H1 (cell line): ENCODE data around the gene HTR3D. TPM values are rescaled to one million over a fixed set of nuclear protein-coding genes. Genes with fewer than 3 reads are reported as not detected.

Source experiments
- CTCF ChIA-PET: fragments of 300-600 bp; sonication (Branson Sonifier 250); formaldehyde crosslinking; loops from one replicate; lab custom pipeline; 2021; ENCODE audit not compliant: partially characterized antibody; lab: Charles Lee
- POLR2A ChIA-PET: fragments of 300-600 bp; sonication (Branson Sonifier 250); formaldehyde crosslinking; loops from one replicate; lab custom pipeline; 2021; ENCODE audit warnings: inconsistent platforms; ENCODE audit not compliant: partially characterized antibody; lab: Charles Lee
- DNase-seq, 2 experiments: peaks; one replicate each; pipeline versions ENCODE4 v3.0.0 to v3.0.0-alpha.2; 2010 to 2022; ENCODE audit warnings: low spot score in 2 of 2, low read depth in 1 of 2, mixed read lengths in 1 of 2
- FAIRE-seq: peaks from 2 replicates; lab custom pipeline; 2011; peaks lifted over from hg19 to GRCh38; lab: Jason Lieb, UNC
- H2AFZ ChIP-seq: 2 replicates; pipeline ENCODE4 v1.8.1; 2012; ENCODE audit warnings: low read length, inconsistent platforms
- H2AK5ac ChIP-seq: 2 replicates; pipeline ENCODE4 v1.6.1; 2013; ENCODE audit warnings: low read depth, low read length
- H2BK120ac ChIP-seq: replicated peaks from 2 replicates; pipeline ENCODE3; 2013; ENCODE audit warnings: low read depth, low read length, inconsistent platforms
- H2BK12ac ChIP-seq: 2 replicates; pipeline ENCODE4 v1.6.1; 2013; ENCODE audit warnings: low read depth, low read length
- H2BK15ac ChIP-seq: 2 replicates; pipeline ENCODE4 v1.6.1; 2013; ENCODE audit warnings: low read length
- H2BK20ac ChIP-seq: 2 replicates; pipeline ENCODE4 v1.6.1; 2013; ENCODE audit warnings: low read length
- H2BK5ac ChIP-seq: 2 replicates; pipeline ENCODE4 v1.6.1; 2013; ENCODE audit warnings: low read depth, low read length
- H3K14ac ChIP-seq: 2 replicates; pipeline ENCODE4 v1.6.1; 2013; ENCODE audit warnings: inconsistent platforms; ENCODE audit not compliant: insufficient read length
- H3K18ac ChIP-seq: 2 replicates; pipeline ENCODE4 v1.6.1; 2013; ENCODE audit warnings: low read length; ENCODE audit errors: extremely low read depth
- H3K23ac ChIP-seq: 2 replicates; pipeline ENCODE4 v1.6.1; 2013; ENCODE audit warnings: inconsistent platforms; ENCODE audit not compliant: insufficient read length
- H3K23me2 ChIP-seq: 2 replicates; pipeline ENCODE4 v1.6.1; 2013; ENCODE audit warnings: low read depth, low read length
- H3K27ac ChIP-seq: 2 replicates; pipeline ENCODE4 v1.6.1; 2011; ENCODE audit warnings: low read depth, low read length, inconsistent platforms
- H3K27me3 ChIP-seq, 4 experiments: replicated peaks in 1 of 4; 1 replicate in 1 of 4; 2 replicates in 3 of 4; pipeline versions ENCODE4 v1.6.1 to v1.8.1; 2011 to 2013; ENCODE audit warnings: low read length in 3 of 4, mild to moderate bottlenecking in 3 of 4, inconsistent platforms in 2 of 4, mixed read lengths in 2 of 4, moderate library complexity in 1 of 4; ENCODE audit not compliant: control insufficient read depth in 3 of 4, insufficient read depth in 3 of 4; ENCODE audit errors: extremely low read depth in 1 of 4
- H3K36me3 ChIP-seq, 4 experiments: 2 replicates each; pipeline versions ENCODE4 v1.6.1 to v1.8.1; 2011 to 2013; ENCODE audit warnings: mild to moderate bottlenecking in 4 of 4, low read length in 3 of 4, moderate library complexity in 2 of 4, control low read depth in 1 of 4, inconsistent platforms in 1 of 4; ENCODE audit not compliant: insufficient read depth in 4 of 4, control insufficient read depth in 2 of 4
- H3K4ac ChIP-seq: replicated peaks from 2 replicates; pipeline ENCODE3; 2013; ENCODE audit warnings: low read length, low read depth, mixed read lengths, inconsistent platforms; ENCODE audit not compliant: insufficient read length
- H3K4me1 ChIP-seq, 4 experiments: replicated peaks in 1 of 4; 1 replicate in 1 of 4; 2 replicates in 3 of 4; pipeline versions ENCODE4 v1.6.1 to v1.8.1; 2011 to 2013; ENCODE audit warnings: low read length in 3 of 4, inconsistent platforms in 2 of 4, mixed read lengths in 1 of 4; ENCODE audit not compliant: insufficient read depth in 4 of 4, control insufficient read depth in 3 of 4
- H3K4me2 ChIP-seq, 2 experiments: 2 replicates each; pipeline versions ENCODE4 v1.6.1 to v1.8.1; 2011 to 2013; ENCODE audit warnings: low read depth in 2 of 2, low read length in 2 of 2, control low read depth in 1 of 2, inconsistent platforms in 1 of 2, mild to moderate bottlenecking in 1 of 2; ENCODE audit not compliant: insufficient read depth in 1 of 2
- H3K4me3 ChIP-seq, 4 experiments: fragments of 200-600, 300-600 bp in 1 of 4; sonication (generic), shearing (Covaris generic), sonication (Bioruptor Twin) in 1 of 4; 2 replicates each; pipeline versions ENCODE4 v1.5.1 to v1.8.1; 2011 to 2016; ENCODE audit warnings: low read length in 4 of 4, low read depth in 3 of 4, control low read depth in 2 of 4, inconsistent platforms in 2 of 4, mild to moderate bottlenecking in 2 of 4, mixed read lengths in 1 of 4, moderate library complexity in 1 of 4; ENCODE audit not compliant: insufficient read depth in 2 of 4; ENCODE audit errors: extremely low read depth in 1 of 4
- H3K56ac ChIP-seq: replicated peaks from 2 replicates; pipeline ENCODE3; 2013; ENCODE audit warnings: low read depth, mild to moderate bottlenecking, mixed read lengths, low read length, inconsistent platforms; ENCODE audit not compliant: insufficient read length
- H3K79me1 ChIP-seq: 2 replicates; pipeline ENCODE4 v1.6.1; 2013; ENCODE audit warnings: low read depth, low read length, control low read depth
- H3K79me2 ChIP-seq, 2 experiments: 2 replicates each; pipeline versions ENCODE4 v1.6.1 to v1.8.1; 2012 to 2013; ENCODE audit warnings: low read length in 2 of 2, mild to moderate bottlenecking in 2 of 2, inconsistent platforms in 1 of 2; ENCODE audit not compliant: insufficient read depth in 2 of 2, control insufficient read depth in 1 of 2
- H3K9ac ChIP-seq, 4 experiments: replicated peaks in 1 of 4; 1 replicate in 1 of 4; 2 replicates in 3 of 4; pipeline versions ENCODE4 v1.6.1 to v1.8.1; 2011 to 2013; ENCODE audit warnings: low read depth in 3 of 4, low read length in 3 of 4, control low read depth in 2 of 4, mild to moderate bottlenecking in 2 of 4, moderate library complexity in 2 of 4, inconsistent platforms in 1 of 4; ENCODE audit errors: extremely low read depth in 1 of 4
- H3K9me3 ChIP-seq, 2 experiments: 2 replicates each; pipeline versions ENCODE4 v1.6.1 to v1.8.1; 2012 to 2013; ENCODE audit warnings: mild to moderate bottlenecking in 2 of 2, moderate library complexity in 2 of 2, control low read depth in 1 of 2, inconsistent platforms in 1 of 2, low read depth in 1 of 2, low read length in 1 of 2, mixed read lengths in 1 of 2; ENCODE audit not compliant: insufficient read depth in 2 of 2
- H4K20me1 ChIP-seq, 2 experiments: replicated peaks in 1 of 2; 2 replicates each; pipeline versions ENCODE3 to v1.8.1; 2011 to 2013; ENCODE audit warnings: inconsistent platforms in 2 of 2, low read length in 2 of 2, mild to moderate bottlenecking in 1 of 2; ENCODE audit not compliant: insufficient read depth in 2 of 2, control insufficient read depth in 1 of 2
- H4K5ac ChIP-seq: 2 replicates; pipeline ENCODE4 v1.6.1; 2013; ENCODE audit warnings: low read length, low read depth, mixed read lengths, inconsistent platforms; ENCODE audit not compliant: insufficient read length
- H4K8ac ChIP-seq: 2 replicates; pipeline ENCODE4 v1.8.0; 2013; ENCODE audit warnings: mild to moderate bottlenecking, moderate library complexity, low read length, inconsistent platforms; ENCODE audit not compliant: insufficient read depth; ENCODE audit errors: extremely low read depth
- H4K91ac ChIP-seq: replicated peaks from 2 replicates; pipeline ENCODE3; 2013; ENCODE audit warnings: low read length, mixed read lengths, inconsistent platforms; ENCODE audit not compliant: insufficient read length
- EZH2 ChIP-seq: fragments of 200-600 bp; sonication (generic); IDR thresholded peaks from 2 replicates; pipeline ENCODE4 v1.7.1; 2012; ENCODE audit warnings: low read depth, mild to moderate bottlenecking, moderate library complexity, low read length, inconsistent platforms; ENCODE audit not compliant: severe bottlenecking
- SP1 ChIP-seq: IDR thresholded peaks from 2 replicates; pipeline ENCODE4 v1.6.1; 2011; ENCODE audit warnings: low read depth, low read length
- SP2 ChIP-seq: IDR thresholded peaks from 2 replicates; pipeline ENCODE4 v1.6.1; 2012; ENCODE audit warnings: mild to moderate bottlenecking, low read length, inconsistent platforms
- YY1 ChIP-seq: IDR thresholded peaks from 2 replicates; pipeline ENCODE4 v1.6.1; 2011; ENCODE audit warnings: low read depth, mild to moderate bottlenecking, low read length
- WGBS, 2 experiments: shearing (Covaris generic) in 1 of 2; methylation state at CpG; one replicate each; pipeline versions ENCODE4 v1.1.6 to v1.1.7; 2013 to 2015; ENCODE audit warnings: low lambda C conversion rate in 2 of 2, mixed read lengths in 2 of 2, inconsistent platforms in 1 of 2, low coverage in 1 of 2, missing lambda C conversion rate in 1 of 2; ENCODE audit not compliant: insufficient replicate concordance in 2 of 2, insufficient coverage in 1 of 2, insufficient read length in 1 of 2; ENCODE audit errors: extremely low coverage in 1 of 2, missing lambda C conversion rate in 1 of 2; 5-methylcytosine and 5-hydroxymethylcytosine counted together
- polyA plus RNA-seq, 7 experiments: library from polyadenylated mRNA; depleted of rRNA in 3 of 7; stranded (reverse) in 5 of 7; unstranded in 2 of 7; fragments of >200 nt in 5 of 7; fragments of 200-250 nt in 2 of 7; gene quantifications; 1 replicate in 5 of 7; 2 replicates in 1 of 7; 4 replicates in 1 of 7; pipeline versions ENCODE4 v1.2.1 to v1.2.3, GENCODE V29; 2011 to 2013; ENCODE audit warnings: missing spikeins in 2 of 7, mixed read lengths in 2 of 7
- total RNA-seq: library from RNA; stranded (reverse); fragmentation: NEBNext Ultra II Directional; extraction: Animal tissue kit (Norgen Biotek cat#: 25700); gene quantifications from 2 replicates; pipeline ENCODE4 v1.2.1, GENCODE V29; 2021

Gene HTR3D
- total and polyA plus RNA-seq, 2 of the 8 experiments (the other 6 are each of a cell fraction or from before 2014, with no cell fraction given): not detected

DNA sequence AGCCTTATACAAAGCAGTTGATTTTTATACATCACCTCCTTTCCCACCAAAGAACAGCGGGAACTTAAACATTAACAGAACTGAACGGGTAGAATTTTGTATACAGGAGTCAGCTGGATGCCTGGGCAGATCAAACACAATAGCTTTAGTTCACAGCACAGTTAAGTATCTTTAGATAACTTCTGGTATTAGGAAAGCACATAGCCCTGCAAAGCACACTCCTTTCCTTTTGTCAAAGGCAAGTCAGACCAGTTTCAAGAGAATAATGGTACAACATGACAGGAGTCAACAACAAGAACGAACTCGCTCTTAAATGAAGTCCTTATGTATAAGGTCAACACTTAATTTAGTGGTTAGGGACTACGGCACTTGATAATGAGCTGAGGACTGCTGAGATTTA is 40.1 kb upstream of the HTR3D start:
- H4K20me1 ChIP-seq: peaks cover 0 to 2% of the 10 kb centered on the region in 2 experiments
- H3K9me3 ChIP-seq: no peaks in the 10 kb centered on the region
- peaks cover 2% of the 10 kb centered on the region for H3K79me1 ChIP-seq
- H3K27ac ChIP-seq: no peak overlapping the region
- no peaks in the 10 kb centered on the region for H3K79me2 ChIP-seq
- H2BK20ac ChIP-seq: no peak overlapping the region
- FAIRE-seq: no peak
- no peak overlapping the region for H3K4me3 ChIP-seq
- no peak overlapping the region for H3K4ac ChIP-seq
- TF ChIP-seq YY1 (no peak), SP2 (no peak), EZH2 (no peak), SP1 (no peak)
- H3K56ac ChIP-seq: no peak overlapping the region
- peaks cover 0 to 9% (median 7%) of the 10 kb centered on the region in 4 experiments; a peak in 3 of 8 replicates for H3K36me3 ChIP-seq
- no peaks in the 10 kb centered on the region for H3K4me1 ChIP-seq
- no peak overlapping the region for H4K5ac ChIP-seq
- no peak overlapping the region for H3K14ac ChIP-seq
- ChIA-PET POLR2A (interaction anchor here (1.3 kb wide), 1 partner anchor 9 kb away, joined by 3 read pairs; no protein-coding TSS in a partner anchor), CTCF (interaction anchor here (0.6 to 1.1 kb wide), 4 partner anchors 10 to 153 kb away, joined by 3 read pairs; no protein-coding TSS in a partner anchor)
- 90% methylated on average over 5 of the region's 5 CpGs; no CpG with 5 or more reads in 1 of the 2 experiments for WGBS, 2 experiments
- no peak overlapping the region for H2AK5ac ChIP-seq
- no peak overlapping the region for H3K4me2 ChIP-seq
- no peak overlapping the region for H3K18ac ChIP-seq
- no peak overlapping the region for H3K23ac ChIP-seq
- H2BK15ac ChIP-seq: no peak overlapping the region
- no peak overlapping the region for H2AFZ ChIP-seq
- no peak overlapping the region for H2BK12ac ChIP-seq
- no peak overlapping the region for H2BK5ac ChIP-seq
- H3K9ac ChIP-seq: no peak overlapping the region
- peaks cover 2% of the 10 kb centered on the region; the same call in 1 of the 2 replicates for H3K23me2 ChIP-seq
- DNase-seq: no peak
- H2BK120ac ChIP-seq: no peak overlapping the region
- no peak overlapping the region for H4K8ac ChIP-seq
- H3K27me3 ChIP-seq: no peaks in the 10 kb centered on the region
- no peak overlapping the region for H4K91ac ChIP-seq
